Eye (tissue), 1 donor: ENCODE data around the gene ARHGEF16.

ENCODE experiments used
- DNase-seq: peaks from one replicate; pipeline ENCODE4 v3.0.0-alpha.2; 2015

ARHGEF16 gene

GRCh38 chr1:3469849-3470649, 15.6 kb downstream of the ARHGEF16 start:
- no peak for DNase-seq

DNA sequence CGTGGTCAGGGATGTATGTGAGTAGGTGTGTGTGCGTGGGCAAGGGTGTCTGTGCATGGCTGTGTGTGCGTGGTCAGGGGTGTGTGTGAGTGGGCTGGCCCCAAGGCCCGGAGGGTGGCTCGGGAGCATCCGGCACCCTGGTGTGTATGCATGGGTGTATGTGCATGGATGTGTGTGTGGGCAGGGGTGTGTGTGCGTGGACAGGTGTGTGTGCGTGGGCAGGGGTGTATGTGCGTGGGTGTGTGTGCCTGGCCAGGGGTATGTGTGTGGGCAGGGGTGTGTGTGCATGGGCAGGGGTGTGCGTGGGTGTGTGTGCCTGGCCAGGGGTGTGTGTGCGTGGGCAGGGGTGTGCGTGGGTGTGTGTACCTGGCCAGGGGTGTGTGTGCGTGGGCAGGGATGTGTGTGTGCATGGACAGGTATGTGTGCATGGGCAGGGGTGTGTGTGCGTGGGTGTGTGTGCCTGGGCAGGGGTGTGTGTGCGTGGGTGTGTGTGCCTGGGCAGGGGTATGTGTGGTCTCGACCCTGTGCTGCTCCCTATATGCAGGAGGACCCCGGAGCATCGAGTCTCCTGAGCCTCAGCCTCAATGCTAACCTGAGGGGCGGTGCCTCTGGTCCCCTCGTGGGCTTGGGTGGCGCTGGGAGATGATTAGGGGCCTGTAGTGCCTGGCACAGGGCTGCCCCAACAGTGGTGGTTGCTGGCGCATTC, 16.3 kb downstream of the ARHGEF16 start:
- DNase-seq = no peak

DNA sequence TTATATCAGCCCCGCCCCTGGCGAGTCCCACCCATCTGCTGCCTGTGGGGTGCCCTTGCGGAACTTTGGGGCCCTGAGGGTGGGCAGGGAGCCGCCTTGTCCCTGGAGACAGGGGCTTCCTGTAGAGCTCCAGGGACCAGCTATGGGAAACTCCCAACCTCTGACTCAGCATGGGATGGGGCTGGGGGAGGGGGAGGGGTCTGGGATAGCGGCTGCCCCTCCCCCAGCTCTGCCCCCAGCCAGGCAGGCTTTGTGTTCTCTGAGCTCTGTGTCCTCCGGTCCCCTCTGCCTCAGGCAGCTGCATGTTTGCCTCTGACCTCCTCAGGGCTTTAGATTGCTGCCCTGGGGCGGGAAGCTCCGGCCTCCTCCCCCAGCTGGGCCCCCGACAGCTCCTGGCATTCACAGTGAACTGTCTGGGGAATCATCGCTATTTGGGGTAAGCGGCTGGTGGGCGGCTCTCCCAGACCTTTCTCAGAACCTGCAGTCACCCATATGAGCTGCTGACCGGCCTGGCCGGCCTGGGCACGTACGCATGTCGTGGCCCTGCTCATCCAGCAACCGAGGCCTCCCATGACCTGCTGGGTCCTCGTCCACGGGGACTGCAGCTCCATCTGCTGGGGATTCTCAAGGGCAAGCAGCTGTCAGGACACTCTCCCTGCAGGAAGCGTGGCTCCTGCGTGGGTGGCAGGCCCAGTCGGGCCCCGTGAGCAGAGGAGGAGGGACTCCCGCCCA, 17.1 kb downstream of the ARHGEF16 start:
- DNase-seq = peak; percentile 87

DNA sequence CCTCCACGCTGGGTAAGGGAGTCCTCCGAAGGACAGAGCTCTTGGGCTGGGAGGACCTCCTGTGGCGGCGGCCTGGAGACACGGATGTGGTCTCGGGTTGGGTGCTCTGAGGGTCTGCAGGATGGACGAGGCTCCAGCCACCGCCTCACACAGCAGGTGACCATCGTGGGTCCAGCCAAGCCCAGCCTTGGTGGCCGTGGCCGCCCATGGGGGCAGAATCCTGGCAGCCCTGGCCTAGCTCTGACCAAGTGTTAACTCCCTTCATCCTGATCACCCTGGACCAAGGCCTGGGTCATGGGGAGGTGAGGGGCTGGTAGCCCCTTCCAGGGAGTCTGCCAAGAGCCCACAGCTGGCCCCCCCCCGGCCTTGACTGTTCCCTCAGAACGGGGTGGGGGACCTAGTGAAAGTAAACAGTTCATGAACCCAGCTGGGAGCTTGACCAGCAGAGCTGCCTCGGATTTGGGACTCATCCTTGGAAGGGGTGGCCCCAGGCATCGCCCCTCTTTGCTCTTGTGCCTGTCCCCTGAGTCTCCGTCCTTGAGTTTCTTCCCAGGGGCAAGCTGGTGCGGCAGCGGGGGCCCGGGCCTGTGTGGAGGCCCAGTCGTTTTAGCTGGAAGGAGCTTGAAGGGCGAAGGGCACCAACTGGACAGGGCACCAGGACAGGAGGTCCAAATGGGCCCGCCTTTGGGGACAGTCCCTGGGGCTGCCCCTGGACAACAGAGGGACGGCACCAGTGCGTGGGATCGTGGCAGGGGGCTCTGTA, 17.8 kb downstream of the ARHGEF16 start:
- no peak for DNase-seq

- no peak for DNase-seq
Measured at GRCh38 chr1:3472906-3473305, 18.4 kb downstream of the ARHGEF16 start.

DNA sequence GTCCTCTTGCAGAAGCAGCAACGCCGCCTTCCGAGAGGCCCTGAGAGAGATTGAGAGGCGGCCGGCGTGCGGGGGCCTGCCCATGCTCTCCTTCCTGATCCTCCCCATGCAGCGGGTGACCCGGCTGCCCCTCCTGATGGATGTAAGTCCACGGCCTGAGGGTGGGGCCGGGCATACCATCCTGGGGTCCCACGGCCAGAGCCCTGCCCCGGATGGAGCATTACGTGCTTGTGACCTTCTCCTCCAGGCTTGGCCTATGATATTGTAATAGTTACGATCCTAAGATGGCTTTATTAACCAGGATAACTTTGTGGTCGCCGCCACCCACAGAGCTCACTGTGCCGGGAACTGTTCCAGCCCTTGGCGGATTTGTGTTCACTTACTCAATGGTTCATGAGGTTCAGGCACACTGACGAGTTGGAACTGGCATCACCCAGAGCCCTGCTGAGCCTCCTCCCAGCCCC, 18.9 kb downstream of the ARHGEF16 start:
- peak; percentile 41 for DNase-seq

GRCh38 chr1:3474016-3474415, 19.6 kb downstream of the ARHGEF16 start:
- no peak for DNase-seq

GRCh38 chr1:3474421-3474820, 20.0 kb downstream of the ARHGEF16 start:
- DNase-seq = no peak

GRCh38 chr1:3475839-3476573, 21.5 kb downstream of the ARHGEF16 start:
- no peak for DNase-seq

GRCh38 chr1:3476666-3477065, 22.2 kb downstream of the ARHGEF16 start:
- DNase-seq = no peak

DNA sequence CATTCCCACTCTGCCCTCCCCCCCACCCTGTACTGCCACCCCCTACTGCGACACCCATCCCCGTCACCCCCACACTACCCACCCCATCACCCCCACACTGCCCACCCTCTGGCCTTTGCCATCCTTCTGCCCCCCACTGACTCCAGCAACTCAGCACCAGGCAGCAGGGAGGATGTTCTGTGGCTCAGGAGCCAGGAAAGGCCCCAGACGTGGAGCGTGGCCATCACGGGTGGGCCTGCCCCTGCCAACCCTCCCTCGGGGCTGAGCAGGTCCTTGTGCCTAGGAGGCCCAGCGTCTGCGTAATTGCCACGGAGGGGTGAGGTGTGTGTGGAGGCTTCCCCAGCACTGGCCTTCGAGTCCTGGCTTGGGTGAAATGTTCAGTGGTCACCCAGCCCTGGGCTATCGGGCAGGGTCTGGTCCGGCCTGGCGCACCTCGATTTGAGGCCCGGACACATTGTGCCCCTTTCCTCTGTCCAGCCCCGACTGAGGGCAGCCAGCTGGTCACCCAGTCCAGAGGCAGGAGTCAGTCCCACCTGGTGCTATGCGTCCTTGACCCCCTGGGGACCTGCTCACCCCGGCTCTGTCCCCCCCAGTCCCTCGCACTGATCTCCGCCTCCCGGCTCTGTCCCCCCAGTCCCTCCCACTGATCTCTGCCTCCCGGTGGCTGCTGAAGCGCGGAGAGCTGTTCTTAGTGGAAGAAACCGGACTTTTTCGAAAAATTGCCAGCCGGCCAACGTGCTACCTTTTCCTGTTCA, 23.0 kb downstream of the ARHGEF16 start:
- DNase-seq = no peak

DNA sequence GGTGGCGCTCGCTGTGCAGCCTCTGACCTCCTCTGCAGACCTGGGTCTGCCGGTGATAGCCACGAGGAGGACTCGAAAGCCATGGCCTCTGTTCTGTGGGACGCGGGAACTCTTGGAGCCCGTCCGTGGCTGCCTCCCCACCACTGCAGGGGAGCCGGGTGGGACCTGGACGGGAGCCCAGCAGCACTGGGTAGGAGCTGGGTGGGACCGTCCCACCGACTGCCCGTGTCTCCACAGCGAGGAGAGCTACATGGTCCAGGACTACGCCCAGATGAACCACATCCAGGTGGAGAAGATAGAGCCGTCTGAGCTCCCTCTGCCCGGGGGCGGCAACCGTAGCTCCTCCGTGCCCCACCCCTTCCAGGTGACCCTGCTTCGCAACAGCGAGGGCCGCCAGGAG, 23.7 kb downstream of the ARHGEF16 start:
- no peak for DNase-seq

DNA sequence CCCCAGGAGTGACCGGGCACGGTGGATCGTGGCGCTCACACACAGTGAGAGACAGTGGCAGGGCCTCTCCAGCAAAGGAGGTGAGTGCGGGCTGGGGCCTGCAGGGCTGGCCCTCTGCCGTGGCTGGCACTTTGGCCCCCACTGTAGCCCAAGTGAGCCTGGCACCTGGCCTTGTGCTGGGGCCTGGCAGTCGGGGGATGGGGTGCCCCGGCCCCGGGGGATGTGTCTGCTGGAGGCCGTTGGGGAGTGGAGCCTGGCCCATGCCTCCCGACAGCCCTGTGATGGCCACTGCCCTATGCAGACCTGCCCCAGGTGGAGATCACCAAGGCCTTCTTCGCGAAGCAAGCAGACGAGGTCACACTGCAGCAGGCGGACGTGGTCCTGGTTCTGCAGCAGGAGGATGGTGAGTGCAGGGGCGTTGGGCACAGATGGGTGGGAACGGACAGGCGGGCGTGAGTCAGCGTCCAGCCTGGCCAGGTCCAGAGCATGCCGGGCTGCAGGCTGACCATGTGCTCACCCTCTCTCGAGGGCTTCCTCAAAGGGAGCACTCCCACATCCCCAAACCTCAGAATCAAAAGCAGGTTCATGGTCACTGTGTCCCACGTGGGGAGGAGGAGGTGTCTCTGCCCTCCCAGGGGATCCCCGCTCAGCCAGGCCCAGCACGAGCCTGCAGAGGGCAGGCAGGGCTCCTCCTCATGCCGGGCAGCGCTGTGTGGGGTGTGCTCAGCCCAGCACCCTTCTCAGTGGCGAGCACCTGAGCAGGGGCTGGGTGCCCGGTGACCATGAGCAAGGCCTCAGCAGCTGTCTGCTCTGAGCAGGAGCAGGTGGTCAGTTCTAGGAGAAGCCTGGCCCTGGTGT, 25.3 kb downstream of the ARHGEF16 start:
- no peak for DNase-seq

- no peak for DNase-seq
Measured at GRCh38 chr1:3480369-3480719, 25.9 kb downstream of the ARHGEF16 start.

DNA sequence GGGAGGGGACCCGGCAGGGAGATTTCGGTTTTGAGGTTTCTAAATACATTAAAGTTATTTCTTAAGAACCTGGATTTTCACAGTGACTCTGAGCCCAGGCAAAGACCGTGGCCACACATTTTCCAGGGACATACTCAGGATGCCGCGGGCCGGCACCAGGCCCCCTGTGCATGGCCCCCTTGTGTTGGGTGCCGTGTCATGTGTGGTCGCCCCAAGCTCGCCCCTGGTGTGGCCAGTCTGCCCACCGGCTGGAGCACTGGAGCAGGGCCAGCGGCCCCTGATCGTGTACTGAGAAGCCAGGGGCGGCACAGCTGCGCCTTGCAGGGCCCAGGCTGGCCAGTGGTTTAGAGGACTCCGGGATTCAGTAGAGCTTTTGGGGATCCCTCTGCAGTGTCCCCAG, 26.6 kb downstream of the ARHGEF16 start:
- no peak for DNase-seq

DNA sequence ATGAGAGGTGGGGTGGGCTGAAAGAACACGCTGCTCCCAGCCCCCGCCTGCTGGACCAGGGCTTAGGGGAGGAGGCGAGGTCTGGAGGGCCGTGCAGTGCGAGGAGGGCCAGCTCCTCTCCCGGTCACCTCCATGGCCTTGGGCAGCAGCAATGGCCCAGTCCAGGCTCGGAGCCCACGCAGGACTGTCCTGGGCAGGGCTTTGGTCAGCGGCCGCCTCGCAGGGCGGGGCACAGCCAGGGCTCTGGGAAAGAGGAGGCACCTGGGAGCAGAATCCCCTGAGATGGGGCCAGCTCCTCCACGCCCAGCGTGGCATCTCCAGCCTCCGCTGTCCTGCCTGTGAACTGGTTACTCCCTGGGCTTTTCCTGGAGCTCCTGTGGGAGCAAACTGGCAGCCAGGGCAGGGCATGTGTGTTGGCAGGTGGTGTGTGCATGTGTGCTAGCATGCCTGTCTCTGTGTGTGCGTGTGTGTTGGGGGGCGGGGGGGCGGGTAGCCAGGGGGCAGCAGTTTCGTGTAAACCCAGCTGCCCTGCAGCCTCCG, 27.4 kb downstream of the ARHGEF16 start:
- no peak for DNase-seq

- DNase-seq = no peak
Measured at GRCh38 chr1:3482378-3482849, 27.9 kb downstream of the ARHGEF16 start.

DNA sequence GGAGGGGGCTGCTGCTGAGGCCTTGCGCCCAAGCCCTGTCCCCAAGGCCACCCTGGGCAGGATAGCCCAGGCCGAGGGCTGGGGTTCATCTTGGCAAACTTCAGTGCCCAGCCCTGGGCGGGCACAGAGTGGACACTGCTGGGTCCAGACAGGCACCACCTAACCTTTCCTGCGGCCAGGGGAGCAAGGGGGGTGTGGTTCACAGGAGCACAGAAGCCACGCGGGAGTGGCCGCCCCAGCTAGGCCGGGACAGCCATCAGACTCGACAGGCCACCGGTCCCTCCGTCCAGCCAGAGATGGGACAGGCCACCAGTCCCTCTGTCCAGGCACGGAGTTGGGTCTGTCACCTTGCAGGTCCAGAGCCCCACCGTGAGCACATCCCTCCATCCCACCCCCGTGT, 28.9 kb downstream of the ARHGEF16 start:
- DNase-seq = no peak

GRCh38 chr1:3483801-3484444, 29.5 kb downstream of the ARHGEF16 start:
- peak; percentile 65 for DNase-seq
